ENCODE measurements around the gene TRAPPC3L.
A peak's percentile ranks its signal among the peaks of the same experiment; 100 is the strongest.

Gene TRAPPC3L

DNA sequence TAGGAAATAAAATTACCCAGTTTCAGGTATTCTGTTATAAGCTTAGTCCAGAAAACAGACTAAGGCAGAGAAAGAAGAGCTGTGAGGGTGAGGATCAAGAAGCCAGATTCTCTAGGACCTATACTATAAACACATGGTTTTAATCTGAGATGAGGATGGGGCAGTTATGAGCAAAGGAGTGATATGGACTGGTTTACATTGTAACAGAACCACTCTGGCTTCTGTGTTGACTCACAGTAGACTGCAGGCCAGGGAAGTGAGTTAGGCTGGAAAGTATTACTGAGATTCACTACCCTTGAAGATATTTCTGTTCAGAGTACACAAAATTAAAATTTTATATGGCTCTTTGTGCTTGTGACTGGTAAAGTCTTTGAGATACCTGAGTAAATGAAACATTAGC, 22.6 kb upstream of the TRAPPC3L start:
- H3K4me3 ChIP-seq (ENCODE audit: control insufficient read depth in 1 of 7, extremely low read depth in 1 of 7, insufficient read depth in 4 of 7, low read depth in 2 of 7, low read length in 6 of 7): no peak overlapping the region
- no peaks in the 10 kb centered on the region for H3K9me3 ChIP-seq (ENCODE audit: control extremely low read depth in 1 of 5, control insufficient read depth in 4 of 5, insufficient read depth in 2 of 5, low read depth in 1 of 5, low read length in 4 of 5)
- DNase-seq: no peak
- peaks cover 24 to 41% (median 36%) of the 10 kb centered on the region in 4 experiments for H3K4me1 ChIP-seq (ENCODE audit: control extremely low read depth in 1 of 4, control insufficient read depth in 4 of 4, insufficient read depth in 4 of 4, low read length in 3 of 4)
- ChIA-PET CTCF (interaction anchor here (1.8 kb wide), 1 partner anchor 280 kb away, joined by 4 read pairs; no protein-coding TSS in a partner anchor), POLR2A (no interaction called here)
- no peaks in the 10 kb centered on the region for H3K36me3 ChIP-seq (ENCODE audit: control insufficient read depth in 4 of 4, insufficient read depth in 4 of 4, low read length in 3 of 4)
- H3K27ac ChIP-seq (ENCODE audit: insufficient read depth in 1 of 2, low read depth in 1 of 2, low read length in 2 of 2, poor library complexity in 1 of 2, severe bottlenecking in 2 of 2): no peak overlapping the region
- peaks cover 0 to 2% (median 0%) of the 10 kb centered on the region in 5 experiments for H3K27me3 ChIP-seq (replicated peaks in 2 of 5; ENCODE audit: control insufficient read depth in 4 of 5, insufficient read depth in 5 of 5, low read length in 4 of 5)

GRCh38 chr6:116564921-116565872, 19.7 kb upstream of the TRAPPC3L start:
- peak overlapping the region in 5 of 7 experiments; percentile 26 to 77 (median 55) for H3K4me3 ChIP-seq (ENCODE audit: control insufficient read depth in 1 of 7, extremely low read depth in 1 of 7, insufficient read depth in 4 of 7, low read depth in 2 of 7, low read length in 6 of 7)
- CTCF ChIA-PET: interaction anchor here (0.7 to 4.3 kb wide), 8 partner anchors 12 to 297 kb away, joined by 3 to 40 read pairs (median 4); partner anchors contain the start of gene CALHM5
- WGBS (ENCODE audit: insufficient coverage): 57% methylated on average over 37 of the region's 42 CpGs

DNA sequence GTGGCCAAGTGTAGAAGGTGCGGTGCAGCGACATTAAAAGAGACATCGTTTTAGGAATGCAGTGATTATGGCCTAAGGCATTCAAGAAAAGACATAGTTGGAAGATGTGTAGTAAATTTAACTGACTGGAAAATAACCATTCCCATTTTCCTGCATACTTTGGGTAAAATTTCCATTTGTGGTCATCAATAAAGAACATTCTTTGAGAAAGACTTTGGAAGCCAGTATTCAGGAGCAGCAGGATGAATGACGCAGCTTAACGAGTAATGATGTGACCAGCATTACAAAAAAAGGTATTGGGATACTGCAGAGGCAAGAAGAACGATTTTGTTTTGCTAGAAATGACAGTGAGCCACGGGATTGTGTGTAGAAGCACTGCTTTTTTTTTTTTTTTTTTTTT, 18.8 kb upstream of the TRAPPC3L start:
- Histone ChIP-seq H3K27me3 (replicated peaks in 2 of 5; ENCODE audit: control insufficient read depth in 4 of 5, insufficient read depth in 5 of 5, low read length in 4 of 5) (peaks cover 0 to 2% (median 0%) of the 10 kb centered on the region in 5 experiments), H3K36me3 (ENCODE audit: control insufficient read depth in 4 of 4, insufficient read depth in 4 of 4, low read length in 3 of 4) (no peaks in the 10 kb centered on the region), H3K27ac (ENCODE audit: insufficient read depth in 1 of 2, low read depth in 1 of 2, low read length in 2 of 2, poor library complexity in 1 of 2, severe bottlenecking in 2 of 2) (no peak overlapping the region), H3K4me3 (ENCODE audit: control insufficient read depth in 1 of 7, extremely low read depth in 1 of 7, insufficient read depth in 4 of 7, low read depth in 2 of 7, low read length in 6 of 7) (no peak overlapping the region), H3K4me1 (ENCODE audit: control extremely low read depth in 1 of 4, control insufficient read depth in 4 of 4, insufficient read depth in 4 of 4, low read length in 3 of 4) (peaks cover 7 to 19% (median 15%) of the 10 kb centered on the region in 4 experiments), H3K9me3 (ENCODE audit: control extremely low read depth in 1 of 5, control insufficient read depth in 4 of 5, insufficient read depth in 2 of 5, low read depth in 1 of 5, low read length in 4 of 5) (no peaks in the 10 kb centered on the region)
- WGBS (ENCODE audit: insufficient coverage): 94% methylated on average over 4 of the region's 7 CpGs
- DNase-seq: no peak
- ChIA-PET POLR2A (no interaction called here), CTCF (interaction anchor here (0.9 to 4.3 kb wide), 7 partner anchors 8 to 296 kb away, joined by 3 to 40 read pairs (median 10); partner anchors contain the start of genes CALHM5 and RWDD1)

More at GRCh38 chr6:116564921-116565872, 19.7 kb upstream of the TRAPPC3L start:
- Histone ChIP-seq H3K27ac (ENCODE audit: insufficient read depth in 1 of 2, low read depth in 1 of 2, low read length in 2 of 2, poor library complexity in 1 of 2, severe bottlenecking in 2 of 2) (no peak overlapping the region), H3K9me3 (ENCODE audit: control extremely low read depth in 1 of 5, control insufficient read depth in 4 of 5, insufficient read depth in 2 of 5, low read depth in 1 of 5, low read length in 4 of 5) (no peaks in the 10 kb centered on the region), H3K27me3 (replicated peaks in 2 of 5; ENCODE audit: control insufficient read depth in 4 of 5, insufficient read depth in 5 of 5, low read length in 4 of 5) (peaks cover 0 to 2% (median 0%) of the 10 kb centered on the region in 5 experiments), H3K36me3 (ENCODE audit: control insufficient read depth in 4 of 4, insufficient read depth in 4 of 4, low read length in 3 of 4) (no peaks in the 10 kb centered on the region), H3K4me1 (ENCODE audit: control extremely low read depth in 1 of 4, control insufficient read depth in 4 of 4, insufficient read depth in 4 of 4, low read length in 3 of 4) (peaks cover 12 to 22% (median 19%) of the 10 kb centered on the region in 4 experiments)
- POLR2A ChIA-PET: interaction anchor here (0.6 kb wide), 1 partner anchor 23 kb away, joined by 3 read pairs; no protein-coding TSS in a partner anchor
- peak; percentile 24 to 64 (median 47) for DNase-seq

DNA sequence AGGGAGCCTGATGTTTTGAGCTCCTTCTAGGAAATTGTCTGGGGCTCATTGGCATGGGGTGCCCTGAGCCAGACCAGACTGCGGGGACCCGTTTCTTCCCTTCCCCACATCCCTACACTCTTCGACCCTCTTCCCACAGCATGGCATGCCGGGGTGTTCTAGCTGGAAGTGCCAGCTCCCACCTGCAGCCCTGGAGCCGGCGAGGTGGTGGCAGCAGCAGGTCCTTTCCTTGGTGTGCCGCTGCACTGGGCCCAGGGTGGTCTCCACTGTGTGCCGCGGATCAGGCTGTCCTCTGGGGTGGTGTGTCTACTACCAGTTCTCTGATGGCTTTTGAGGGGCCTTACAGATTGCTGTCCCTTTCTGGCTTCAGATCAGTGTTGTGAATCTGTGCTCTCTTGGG, 18.3 kb upstream of the TRAPPC3L start:
- ChIA-PET POLR2A (no interaction called here), CTCF (interaction anchor here (0.9 to 4.3 kb wide), 14 partner anchors 9 to 349 kb away, joined by 3 to 40 read pairs (median 6); partner anchors contain the start of genes CALHM4, CALHM5 and RWDD1)
- Histone ChIP-seq H3K9me3 (ENCODE audit: control extremely low read depth in 1 of 5, control insufficient read depth in 4 of 5, insufficient read depth in 2 of 5, low read depth in 1 of 5, low read length in 4 of 5) (no peaks in the 10 kb centered on the region), H3K4me3 (ENCODE audit: control insufficient read depth in 1 of 7, extremely low read depth in 1 of 7, insufficient read depth in 4 of 7, low read depth in 2 of 7, low read length in 6 of 7) (no peak overlapping the region), H3K36me3 (ENCODE audit: control insufficient read depth in 4 of 4, insufficient read depth in 4 of 4, low read length in 3 of 4) (no peaks in the 10 kb centered on the region), H3K4me1 (ENCODE audit: control extremely low read depth in 1 of 4, control insufficient read depth in 4 of 4, insufficient read depth in 4 of 4, low read length in 3 of 4) (peaks cover 4 to 14% (median 10%) of the 10 kb centered on the region in 4 experiments), H3K27ac (ENCODE audit: insufficient read depth in 1 of 2, low read depth in 1 of 2, low read length in 2 of 2, poor library complexity in 1 of 2, severe bottlenecking in 2 of 2) (no peak overlapping the region), H3K27me3 (replicated peaks in 2 of 5; ENCODE audit: control insufficient read depth in 4 of 5, insufficient read depth in 5 of 5, low read length in 4 of 5) (peaks cover 0 to 2% (median 0%) of the 10 kb centered on the region in 5 experiments)
- WGBS (ENCODE audit: insufficient coverage): 100% methylated on average over 7 of the region's 9 CpGs
- DNase-seq: no peak

DNA sequence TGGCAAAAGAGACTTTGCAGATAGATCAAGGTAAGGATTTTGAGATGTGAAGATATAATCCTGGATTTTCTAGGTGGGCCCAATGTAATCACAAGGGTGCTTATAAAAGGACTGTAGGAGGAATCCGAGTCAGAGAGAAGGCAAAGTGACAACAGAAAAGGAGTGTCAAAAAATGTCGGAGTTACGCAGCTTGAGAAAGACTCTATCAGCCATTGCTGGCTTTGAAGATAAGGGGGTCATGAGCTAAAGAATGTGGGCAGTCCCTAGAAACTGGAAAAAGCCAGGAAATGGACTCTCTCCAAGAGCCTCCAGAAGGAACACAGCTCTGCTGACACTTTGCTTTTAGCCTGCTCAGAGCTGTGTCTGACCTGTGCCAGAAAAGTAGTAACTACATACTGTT, 17.1 kb upstream of the TRAPPC3L start:
- Histone ChIP-seq H3K9me3 (ENCODE audit: control extremely low read depth in 1 of 5, control insufficient read depth in 4 of 5, insufficient read depth in 2 of 5, low read depth in 1 of 5, low read length in 4 of 5) (no peaks in the 10 kb centered on the region), H3K4me3 (ENCODE audit: control insufficient read depth in 1 of 7, extremely low read depth in 1 of 7, insufficient read depth in 4 of 7, low read depth in 2 of 7, low read length in 6 of 7) (no peak overlapping the region), H3K27ac (ENCODE audit: insufficient read depth in 1 of 2, low read depth in 1 of 2, low read length in 2 of 2, poor library complexity in 1 of 2, severe bottlenecking in 2 of 2) (no peak overlapping the region), H3K36me3 (ENCODE audit: control insufficient read depth in 4 of 4, insufficient read depth in 4 of 4, low read length in 3 of 4) (no peaks in the 10 kb centered on the region), H3K4me1 (ENCODE audit: control extremely low read depth in 1 of 4, control insufficient read depth in 4 of 4, insufficient read depth in 4 of 4, low read length in 3 of 4) (peaks cover 0 to 11% (median 4%) of the 10 kb centered on the region in 4 experiments), H3K27me3 (replicated peaks in 2 of 5; ENCODE audit: control insufficient read depth in 4 of 5, insufficient read depth in 5 of 5, low read length in 4 of 5) (peaks cover 0 to 2% (median 0%) of the 10 kb centered on the region in 5 experiments)
- CTCF ChIA-PET: interaction anchor here (0.7 to 4.3 kb wide), 22 partner anchors 8 to 348 kb away, joined by 3 to 40 read pairs (median 4); partner anchors contain the start of genes CALHM4, CALHM5 and RWDD1
- POLR2A ChIA-PET: no interaction called here
- DNase-seq: no peak
- 83% methylated on average over 3 of the region's 3 CpGs for WGBS (ENCODE audit: insufficient coverage)

- no peaks in the 10 kb centered on the region for H3K9me3 ChIP-seq (ENCODE audit: control extremely low read depth in 1 of 5, control insufficient read depth in 4 of 5, insufficient read depth in 2 of 5, low read depth in 1 of 5, low read length in 4 of 5)
- H3K4me1 ChIP-seq (ENCODE audit: control extremely low read depth in 1 of 4, control insufficient read depth in 4 of 4, insufficient read depth in 4 of 4, low read length in 3 of 4): peaks cover 0 to 11% (median 4%) of the 10 kb centered on the region in 4 experiments
- H3K36me3 ChIP-seq (ENCODE audit: control insufficient read depth in 4 of 4, insufficient read depth in 4 of 4, low read length in 3 of 4): no peaks in the 10 kb centered on the region
- no peak overlapping the region for H3K27ac ChIP-seq (ENCODE audit: insufficient read depth in 1 of 2, low read depth in 1 of 2, low read length in 2 of 2, poor library complexity in 1 of 2, severe bottlenecking in 2 of 2)
- 98% methylated on average over 3 of the region's 4 CpGs for WGBS (ENCODE audit: insufficient coverage)
- peaks cover 0 to 2% (median 0%) of the 10 kb centered on the region in 5 experiments for H3K27me3 ChIP-seq (replicated peaks in 2 of 5; ENCODE audit: control insufficient read depth in 4 of 5, insufficient read depth in 5 of 5, low read length in 4 of 5)
- ChIA-PET CTCF (interaction anchor here (0.7 to 4.3 kb wide), 16 partner anchors 8 to 344 kb away, joined by 3 to 40 read pairs (median 5); partner anchors contain the start of genes CALHM4, CALHM5 and RWDD1), POLR2A (no interaction called here)
- H3K4me3 ChIP-seq (ENCODE audit: control insufficient read depth in 1 of 7, extremely low read depth in 1 of 7, insufficient read depth in 4 of 7, low read depth in 2 of 7, low read length in 6 of 7): no peak overlapping the region
- no peak for DNase-seq
Observed at GRCh38 chr6:116562019-116562403, 16.5 kb upstream of the TRAPPC3L start.
